ENCODE data around the gene YAE1. TPM values are rescaled to one million over a fixed set of nuclear protein-coding genes. Genes with fewer than 3 reads are reported as not detected.

The YAE1 gene
- total RNA-seq, 1 experiment from 2014 or later, result 30.8 TPM

DNA sequence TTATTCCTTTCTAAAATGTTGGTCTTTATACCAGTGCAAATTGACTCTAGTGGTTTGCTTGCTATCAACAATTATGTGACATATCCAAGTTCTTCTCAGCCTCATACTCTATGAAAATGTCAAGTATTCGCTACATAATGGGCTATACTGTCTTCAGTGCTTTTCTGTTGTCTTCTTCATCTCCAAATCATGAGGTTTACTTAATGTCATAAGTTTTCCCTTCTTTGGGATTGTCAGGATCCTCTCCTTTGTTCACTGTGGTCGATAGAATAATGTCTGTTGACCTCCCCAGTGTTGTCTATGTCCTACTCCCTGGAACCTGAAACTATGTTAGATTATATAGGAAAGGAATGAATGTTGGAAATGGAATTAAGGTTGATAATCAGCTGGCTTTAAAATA is 40.7 kb downstream of the YAE1 start:
- DNase-seq (ENCODE audit: low read depth), result no peak

DNA sequence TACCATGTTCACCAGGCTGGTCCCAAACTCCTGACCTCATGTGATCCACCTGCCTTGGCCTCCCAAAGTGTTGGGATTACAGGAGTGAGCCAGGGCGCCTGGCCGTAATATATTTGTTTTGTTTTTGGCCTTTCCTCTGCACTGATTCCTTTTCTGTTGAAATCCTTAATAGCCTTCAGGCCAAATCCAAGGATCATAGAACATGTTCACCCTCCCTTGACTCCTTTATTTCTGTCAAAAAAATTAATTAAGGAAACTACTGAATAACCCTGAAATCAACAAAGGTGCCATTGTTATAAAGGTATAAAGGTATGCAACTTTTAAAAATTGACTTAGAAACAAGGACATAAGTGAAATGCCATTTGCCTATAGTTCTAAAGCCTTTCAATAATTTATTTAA is 41.7 kb downstream of the YAE1 start:
- DNase-seq (ENCODE audit: low read depth), result no peak

DNA sequence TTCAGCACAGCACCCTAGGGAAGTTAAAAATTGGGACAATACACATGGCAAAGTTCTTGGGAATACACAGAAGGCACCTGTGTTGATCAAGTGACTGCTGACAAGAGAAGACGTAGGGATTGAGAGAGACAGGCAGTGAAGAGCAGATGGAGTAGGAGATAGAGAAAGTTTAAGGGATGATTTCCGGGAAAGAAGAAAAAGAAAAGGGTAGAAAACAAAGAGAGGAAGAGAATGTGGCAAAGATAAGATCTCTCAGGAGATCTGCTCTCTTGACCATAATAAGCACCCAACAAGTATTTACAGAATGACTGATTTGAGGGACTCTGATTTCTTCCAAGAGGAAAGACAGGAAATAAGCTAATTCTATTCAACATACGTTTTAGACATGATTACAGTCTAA is 42.1 kb downstream of the YAE1 start:
- no peak for DNase-seq (ENCODE audit: low read depth)

DNA sequence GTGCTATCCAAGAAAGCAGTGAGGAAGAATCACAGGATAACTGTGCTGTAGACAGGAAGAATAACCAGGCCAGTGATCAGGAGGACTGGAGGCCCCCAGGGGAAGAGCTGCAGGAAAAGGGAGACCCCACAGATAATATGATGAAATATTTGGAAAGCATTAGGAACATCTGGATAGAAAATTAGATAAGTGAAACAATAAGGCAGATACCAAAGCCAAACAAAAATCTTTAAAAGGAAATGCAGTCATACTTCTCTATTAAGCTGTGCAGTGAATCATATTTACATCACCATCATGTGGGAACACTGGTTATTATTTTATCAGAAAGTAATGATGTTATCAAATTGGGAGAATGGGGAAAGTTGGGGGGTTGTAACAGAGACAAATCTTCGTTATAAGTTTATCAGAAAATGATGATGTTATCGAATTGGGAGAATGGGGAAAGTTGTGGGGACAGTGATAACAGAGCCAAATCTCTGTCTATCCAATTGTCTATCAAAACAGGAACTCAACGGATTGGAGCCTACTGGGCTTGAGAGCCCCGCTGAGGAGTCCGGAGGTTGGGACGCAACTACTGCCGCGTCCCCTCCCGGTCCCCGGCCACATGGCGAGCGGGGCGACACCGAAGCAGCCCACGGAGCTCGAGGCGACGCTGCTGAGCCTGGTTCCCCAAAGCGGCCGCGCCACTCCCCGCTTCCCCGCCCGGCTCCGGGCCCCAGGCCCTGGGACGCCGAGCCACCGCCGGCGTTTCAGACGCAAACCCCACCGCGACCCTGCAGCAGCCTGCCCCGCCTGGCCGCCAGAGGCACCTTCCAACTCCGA is 43.1 kb downstream of the YAE1 start:
- DNase-seq (ENCODE audit: low read depth), result peak; percentile 36

DNA sequence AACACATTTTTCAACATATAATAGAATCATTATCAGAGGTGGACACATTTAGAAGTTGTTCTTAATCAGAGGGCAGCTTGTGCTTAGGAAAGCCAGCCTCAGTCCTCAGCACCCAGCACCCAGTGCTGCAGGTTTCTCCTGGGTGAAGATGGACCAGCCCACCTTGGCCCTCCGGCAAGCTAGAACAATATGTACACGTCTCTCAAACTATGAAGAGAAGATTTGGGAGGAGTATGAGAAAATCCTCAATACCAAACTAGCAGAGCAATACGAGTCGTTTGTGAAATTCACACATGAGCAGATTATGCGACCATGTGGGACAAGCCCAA is 43.7 kb downstream of the YAE1 start:
- no peak for DNase-seq (ENCODE audit: low read depth)

DNA sequence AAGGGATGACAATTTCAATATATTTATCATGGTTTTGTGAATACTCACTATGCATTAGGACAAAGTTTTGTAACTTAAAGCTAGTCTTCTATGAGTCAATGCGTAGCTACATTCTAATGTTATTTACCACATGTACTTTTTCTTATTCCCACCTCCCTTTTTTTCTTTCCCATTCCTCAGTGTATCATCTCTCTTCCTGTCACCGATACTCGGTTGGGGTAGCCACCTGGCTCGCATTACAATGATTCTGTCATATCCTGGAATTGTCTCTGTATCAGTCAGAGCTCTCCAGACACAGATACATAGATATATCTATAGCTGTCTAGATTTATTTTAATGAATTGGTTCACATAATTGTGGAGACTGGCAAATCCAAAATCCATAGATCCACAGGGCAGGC is 47.4 kb downstream of the YAE1 start:
- DNase-seq (ENCODE audit: low read depth), result peak; percentile 29

DNA sequence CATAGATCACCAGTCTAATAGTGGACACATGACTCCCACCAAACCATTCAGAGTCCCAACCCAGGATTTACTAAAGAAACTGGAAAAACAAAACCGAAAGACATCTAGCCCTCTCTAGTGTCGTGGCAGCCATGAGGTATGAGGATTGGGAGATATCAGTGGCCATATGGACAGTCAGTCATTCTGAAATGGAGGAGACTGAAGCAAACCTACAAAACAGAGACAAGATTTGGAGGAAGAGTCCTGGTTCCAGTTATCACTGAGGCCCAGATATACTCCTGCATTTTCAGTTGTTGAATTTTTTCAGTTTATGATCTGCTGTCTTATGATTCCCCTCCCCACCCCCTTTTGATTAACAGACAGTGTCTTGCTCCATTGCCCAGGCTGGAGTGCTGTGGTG is 48.1 kb downstream of the YAE1 start:
- DNase-seq (ENCODE audit: low read depth), result no peak

DNA sequence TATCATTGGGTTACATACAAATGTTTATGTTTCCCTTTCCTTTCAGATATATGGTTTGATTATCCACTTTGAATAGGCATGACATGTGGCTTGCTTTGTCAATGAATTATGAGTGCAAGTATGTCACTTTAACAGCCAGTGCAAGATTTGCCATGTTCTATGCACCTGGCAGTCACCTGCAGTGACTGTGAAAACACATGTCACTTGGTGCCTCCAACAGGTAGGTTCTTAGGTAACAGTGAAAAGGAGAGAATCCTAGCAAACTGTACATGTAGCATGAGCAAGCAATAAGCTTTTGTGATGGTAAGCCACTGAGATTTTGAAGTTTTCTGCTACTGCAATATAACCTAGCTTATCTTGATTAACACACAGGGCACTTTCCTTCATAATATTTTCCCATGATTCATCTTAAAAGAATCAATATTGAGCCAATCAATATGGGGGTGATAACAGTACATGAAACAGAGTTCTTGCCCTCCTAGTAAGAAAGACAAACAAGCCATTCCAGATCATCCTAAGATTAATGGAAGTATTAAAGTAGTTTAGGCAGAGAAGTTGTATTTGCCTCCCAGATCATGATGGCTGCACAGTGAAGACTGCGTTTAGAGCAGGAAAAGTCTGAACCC is 49.3 kb downstream of the YAE1 start:
- no peak for DNase-seq (ENCODE audit: low read depth)

DNA sequence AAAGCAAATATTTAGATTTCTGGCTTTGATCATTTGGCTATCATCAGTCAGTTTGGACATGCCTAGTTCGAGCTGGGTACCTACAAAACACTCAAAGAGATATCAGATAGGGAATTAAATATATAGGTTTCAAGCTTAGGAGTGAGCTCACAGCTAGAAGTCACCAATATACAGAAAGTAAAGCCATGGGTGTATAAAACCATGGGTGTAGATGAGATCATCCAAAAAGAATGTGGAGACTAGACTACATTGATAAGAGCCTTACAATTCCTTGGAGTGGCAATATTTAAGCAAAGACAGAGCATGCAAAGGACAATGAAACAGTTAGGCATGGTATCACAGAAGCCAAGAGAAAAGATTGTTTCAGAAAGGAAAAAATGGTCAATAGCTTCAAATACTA is 49.9 kb downstream of the YAE1 start:
- peak; percentile 20 for DNase-seq (ENCODE audit: low read depth)

DNA sequence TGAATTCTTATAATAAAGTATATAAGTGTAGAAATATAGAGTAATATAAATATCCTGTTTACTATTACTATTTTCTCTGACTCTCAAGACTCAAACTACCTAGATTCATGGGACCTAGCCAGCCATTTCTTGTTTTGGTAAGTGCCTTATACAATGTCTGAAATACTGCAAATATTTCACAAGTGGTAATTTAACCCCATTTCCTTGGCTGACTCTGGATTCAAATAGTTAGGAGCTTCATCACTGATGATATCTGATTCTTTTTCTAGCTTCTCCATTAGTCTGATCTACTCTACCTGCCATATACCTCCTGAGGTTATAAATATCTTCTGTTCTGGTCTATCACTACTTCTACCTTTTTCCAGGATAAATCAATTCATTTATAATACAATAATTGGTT is 50.8 kb downstream of the YAE1 start:
- DNase-seq (ENCODE audit: low read depth), result peak; percentile 43

DNA sequence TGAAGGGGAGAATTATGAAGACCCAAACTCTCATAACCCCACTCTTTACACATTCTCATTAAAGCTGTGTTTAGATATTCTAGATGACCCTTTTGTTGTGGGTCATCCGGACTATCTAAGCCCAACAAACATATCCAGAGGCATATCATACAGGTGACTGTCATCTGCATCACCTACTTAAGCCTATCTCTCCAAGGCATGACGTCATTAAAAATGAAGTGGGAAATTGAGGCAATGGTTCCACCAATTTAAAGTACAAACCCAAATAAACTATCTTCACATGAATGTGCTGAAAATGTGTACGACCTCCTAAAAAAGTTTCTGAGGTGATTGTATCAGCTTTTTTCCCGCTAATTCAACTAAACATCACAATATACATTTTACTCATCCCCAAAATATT is 52.7 kb downstream of the YAE1 start:
- no peak for DNase-seq (ENCODE audit: low read depth)

DNA sequence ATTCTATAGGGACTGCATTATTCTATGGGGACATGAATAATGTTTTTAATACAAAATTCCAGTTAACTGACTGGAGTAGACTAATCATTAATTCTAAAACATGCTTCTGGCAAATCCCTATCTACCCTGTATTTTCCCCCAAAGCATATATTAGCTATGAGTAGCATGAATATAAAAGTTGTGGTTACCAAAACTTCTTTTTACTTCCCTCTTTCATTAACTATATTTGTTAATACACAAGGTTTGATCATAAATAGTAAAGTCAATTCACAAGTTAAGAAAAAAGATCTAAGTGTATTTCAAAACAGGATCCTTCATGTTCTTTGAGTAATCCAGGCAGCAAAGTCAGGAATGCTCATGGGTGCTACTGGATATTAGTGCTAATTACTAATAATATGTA is 54.3 kb downstream of the YAE1 start:
- peak; percentile 18 for DNase-seq (ENCODE audit: low read depth)

DNA sequence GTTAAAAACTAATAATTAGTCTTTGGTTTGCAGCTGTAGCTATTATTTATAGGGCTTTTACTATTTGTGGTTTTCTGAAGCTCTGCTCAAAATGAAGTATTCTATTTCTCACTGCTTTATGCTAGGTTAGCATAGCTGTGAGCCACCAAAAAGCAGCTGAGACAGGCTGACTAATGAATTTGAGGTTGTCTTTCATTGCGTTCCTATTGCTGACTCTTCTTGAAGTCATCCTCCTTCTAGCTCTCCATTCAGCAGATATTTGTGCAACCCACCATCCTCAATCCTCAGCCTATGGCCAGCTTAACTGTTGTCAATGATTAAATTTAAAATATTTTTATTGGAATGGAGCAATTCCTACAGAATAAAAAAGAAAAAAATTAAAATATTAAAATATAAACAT is 55.1 kb downstream of the YAE1 start:
- peak; percentile 99 for DNase-seq (ENCODE audit: low read depth)

DNA sequence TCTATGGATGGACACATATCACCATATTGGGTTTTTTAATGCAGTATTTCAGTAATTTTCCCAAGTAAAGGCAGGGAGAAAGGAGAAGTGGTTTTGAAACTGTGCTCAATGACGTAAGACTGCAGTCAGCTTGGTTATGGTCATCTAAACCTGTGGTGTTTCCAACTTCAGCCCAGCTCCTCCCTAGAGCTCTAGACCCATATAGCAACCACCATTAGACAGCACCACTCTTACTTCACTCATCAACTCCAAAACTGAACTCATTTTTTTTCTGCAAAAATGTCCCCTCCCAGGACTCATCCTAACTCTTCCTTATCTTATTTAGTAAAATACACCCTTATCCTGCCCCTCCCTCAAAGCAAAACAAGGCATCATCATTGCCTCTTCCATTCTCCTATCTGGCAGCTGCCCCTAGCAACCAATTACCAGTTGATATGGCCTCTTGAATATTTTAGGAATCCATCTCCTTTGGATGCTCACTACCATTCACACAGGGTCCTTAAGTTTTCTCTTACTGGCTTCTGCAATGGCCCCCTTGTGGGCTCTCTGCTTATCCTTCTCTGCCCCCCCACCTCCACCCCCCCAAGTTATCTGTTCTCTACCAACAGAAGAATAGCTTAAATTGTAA is 55.7 kb downstream of the YAE1 start:
- DNase-seq (ENCODE audit: low read depth), result peak; percentile 81

Other genes with a start within 250 kb of the YAE1 start
- gene RALA, start 57.2 kb downstream of the YAE1 start, total RNA-seq (2014; rRNA removed), result 17.0 and 18.3 TPM in 2 replicates

Measured in LHCN-M2 (cell line).